K562 (cell line): ENCODE measurements around the gene ARHGAP22. TPM values are rescaled to one million over a fixed set of nuclear protein-coding genes. Genes with fewer than 3 reads are reported as not detected.

ENCODE experiments used
- ATAC-seq: fragments of 200-7000 bp; cut with Tn5 transposase; 3 replicates; pipeline ENCODE4 v1.9.1; 2020; ENCODE audit warnings: moderate library complexity
- BruUV-seq: library from RNA; stranded (reverse); fragments of 400-500 nt; replicated peaks from 2 replicates; lab custom pipeline; 2021; lab: Mats Ljungman, UMichigan
- CTCF ChIA-PET: fragments of 300-600 bp; formaldehyde crosslinking; extraction: SDS; loops from one replicate; lab custom pipeline; 2021; ENCODE audit warnings: low intra/inter-chr PET ratio; lab: Yijun Ruan, JAX
- POLR2A ChIA-PET: fragments of 300-600, 350-650 bp; sonication (Branson Sonifier 250); formaldehyde crosslinking; extraction: SDS; loops from one replicate; lab custom pipeline; 2021; ENCODE audit warnings: antibody characterized with exemption, inconsistent platforms; lab: Yijun Ruan, JAX
- DNase-seq, 4 experiments: peaks; one replicate each; pipeline versions ENCODE4 v3.0.0 to v3.0.0-alpha.2; 2011 to 2018; ENCODE audit warnings: low spot score in 3 of 4, mixed read lengths in 3 of 4; ENCODE audit errors: extremely low read depth in 1 of 4
- FAIRE-seq: peaks from 2 replicates; lab custom pipeline; 2011; peaks lifted over from hg19 to GRCh38; lab: Jason Lieb, UNC
- H2AFZ ChIP-seq: 2 replicates; pipeline ENCODE4 v1.6.0; 2011; ENCODE audit warnings: low read depth, low read length, control low read depth, inconsistent platforms
- H3K27ac ChIP-seq: fragments of 200-600 bp; 3 replicates; pipeline ENCODE4 v1.8.0; 2011; ENCODE audit warnings: low read depth, mild to moderate bottlenecking, control low read depth, inconsistent platforms, low read length, moderate library complexity, mixed read lengths; ENCODE audit errors: extremely low read depth
- H3K27me3 ChIP-seq, 2 experiments: fragments of 300-600 bp in 1 of 2; 2 replicates in 1 of 2; 3 replicates in 1 of 2; pipeline versions ENCODE4 v1.6.0 to v1.8.0; 2011; ENCODE audit warnings: inconsistent platforms in 2 of 2, low read length in 2 of 2, mild to moderate bottlenecking in 1 of 2, mixed read lengths in 1 of 2, moderate library complexity in 1 of 2; ENCODE audit not compliant: control insufficient read depth in 2 of 2, insufficient read depth in 2 of 2
- H3K36me3 ChIP-seq: fragments of 300-600 bp; 3 replicates; pipeline ENCODE4 v1.8.0; 2011; ENCODE audit warnings: mild to moderate bottlenecking, low read length, inconsistent platforms; ENCODE audit not compliant: control insufficient read depth, insufficient read depth
- H3K4me1 ChIP-seq, 2 experiments: fragments of 200-600 bp in 1 of 2; replicated peaks in 1 of 2; 2 replicates in 1 of 2; 3 replicates in 1 of 2; pipeline versions ENCODE4 v1.5.1 to v1.8.0; 2011; ENCODE audit warnings: inconsistent platforms in 2 of 2, low read length in 2 of 2, mild to moderate bottlenecking in 1 of 2, mixed read lengths in 1 of 2, moderate library complexity in 1 of 2; ENCODE audit not compliant: control insufficient read depth in 2 of 2, insufficient read depth in 2 of 2
- H3K4me2 ChIP-seq: 2 replicates; pipeline ENCODE4 v1.6.1; 2011; ENCODE audit warnings: low read length, control low read depth, inconsistent platforms, mixed read lengths; ENCODE audit not compliant: insufficient read depth
- H3K4me3 ChIP-seq: fragments of 200-600 bp; sonication (generic), shearing (Covaris generic); 2 replicates; pipeline ENCODE4 v1.5.1; 2016; ENCODE audit warnings: control low read depth, inconsistent platforms
- H3K79me2 ChIP-seq: fragments of 200-600 bp; 3 replicates; pipeline ENCODE4 v1.8.0; 2011; ENCODE audit warnings: low read length, inconsistent platforms; ENCODE audit not compliant: control insufficient read depth, insufficient read depth
- H3K9ac ChIP-seq, 2 experiments: 2 replicates each; pipeline versions ENCODE4 v1.6.0 to v1.6.1; 2011; ENCODE audit warnings: low read depth in 2 of 2, low read length in 2 of 2, control low read depth in 1 of 2, inconsistent platforms in 1 of 2, mild to moderate bottlenecking in 1 of 2, mixed read lengths in 1 of 2; ENCODE audit not compliant: insufficient read depth in 1 of 2
- H3K9me1 ChIP-seq: one replicate; pipeline ENCODE4 v1.6.0; 2011; ENCODE audit warnings: inconsistent platforms, mild to moderate bottlenecking, low read length, moderate library complexity; ENCODE audit not compliant: control insufficient read depth, insufficient read depth
- H3K9me3 ChIP-seq: replicated peaks from 2 replicates; pipeline ENCODE4 v1.5.1; 2011; ENCODE audit warnings: low read depth, low read length, inconsistent platforms; ENCODE audit not compliant: control insufficient read depth, insufficient read depth
- H4K20me1 ChIP-seq: replicated peaks from 2 replicates; pipeline ENCODE4 v1.6.1; 2011; ENCODE audit warnings: low read length, inconsistent platforms, mixed read lengths; ENCODE audit not compliant: control insufficient read depth, insufficient read depth
- ARID2 ChIP-seq: fragments of 450-650 bp; IDR thresholded peaks from 2 replicates; pipeline ENCODE4 v1.6.1; 2017; ENCODE audit warnings: antibody characterized with exemption, mild to moderate bottlenecking
- CGGBP1 ChIP-seq: fragments of 250-450 bp; sonication (Bioruptor Pico); IDR thresholded peaks from 2 replicates; pipeline ENCODE4 v1.9.0; 2021; ENCODE audit warnings: mild to moderate bottlenecking
- DACH1 ChIP-seq: fragments of 450-650 bp; IDR thresholded peaks from 2 replicates; pipeline ENCODE4 v1.6.1; 2018; ENCODE audit not compliant: partially characterized antibody
- FIP1L1 ChIP-seq: fragments of 200-400 bp; formaldehyde crosslinking; IDR thresholded peaks from 2 replicates; pipeline ENCODE4 v1.6.1; 2018; ENCODE audit warnings: mild to moderate bottlenecking, low read depth, low read length; ENCODE audit not compliant: poor library complexity, severe bottlenecking
- KAT8 ChIP-seq: fragments of 450-650 bp; IDR thresholded peaks from 2 replicates; pipeline ENCODE4 v1.6.1; 2016; ENCODE audit warnings: low read depth, mild to moderate bottlenecking
- LCOR ChIP-seq: sonication (generic); formaldehyde crosslinking; IDR thresholded peaks from 2 replicates; pipeline ENCODE4 v1.8.0; 2022; ENCODE audit warnings: mild to moderate bottlenecking, missing genetic modification reagents
- MECOM ChIP-seq: fragments of 250-450 bp; sonication (Bioruptor Pico); IDR thresholded peaks from 2 replicates; pipeline ENCODE4 v1.8.0; 2022; ENCODE audit warnings: inconsistent platforms
- PHB ChIP-seq: fragments of 250-450 bp; sonication (Bioruptor Pico); IDR thresholded peaks from 2 replicates; pipeline ENCODE4 v1.5.0; 2021
- PHF8 ChIP-seq: fragments of 200-600 bp; sonication (generic); IDR thresholded peaks from 2 replicates; pipeline ENCODE4 v1.6.1; 2012; ENCODE audit warnings: mixed run types, mild to moderate bottlenecking, inconsistent platforms, low read length, moderate library complexity, borderline replicate concordance
- PTTG1 ChIP-seq: fragments of 450-650 bp; IDR thresholded peaks from 2 replicates; pipeline ENCODE4 v1.6.1; 2016; ENCODE audit warnings: low read depth, mild to moderate bottlenecking, missing genetic modification characterization, missing compliant biosample characterization
- RBM39 ChIP-seq: fragments of 200-400 bp; formaldehyde crosslinking; optimal IDR thresholded peaks from 2 replicates; pipeline ENCODE3; 2018; ENCODE audit warnings: low read depth, low read length
- RNF2 ChIP-seq: sonication (generic); IDR thresholded peaks from 2 replicates; pipeline ENCODE4 v1.6.1; 2016
- SRSF3 ChIP-seq: fragments of 200-400 bp; formaldehyde crosslinking; IDR thresholded peaks from 2 replicates; pipeline ENCODE4 v1.6.1; 2016; ENCODE audit warnings: mild to moderate bottlenecking, low read length, moderate library complexity; ENCODE audit not compliant: insufficient read depth
- WHSC1 ChIP-seq: IDR thresholded peaks from one replicate; pipeline ENCODE4 v1.6.1; 2012; ENCODE audit warnings: low read length, control low read depth, inconsistent platforms
- ZBED1 ChIP-seq: IDR thresholded peaks from 2 replicates; pipeline ENCODE4 v1.6.1; 2014
- ZBTB12 ChIP-seq: fragments of 250-450 bp; sonication (Bioruptor Pico); IDR thresholded peaks from 2 replicates; pipeline ENCODE4 v1.4.0; 2020
- ZFPM2 ChIP-seq: fragments of 250-450 bp; sonication (Bioruptor Pico); IDR thresholded peaks from 2 replicates; pipeline ENCODE4 v1.5.1; 2022; ENCODE audit warnings: mild to moderate bottlenecking
- ZNF217 ChIP-seq: sonication (generic); formaldehyde crosslinking; IDR thresholded peaks from 2 replicates; pipeline ENCODE4 v1.8.0; 2022; ENCODE audit warnings: mild to moderate bottlenecking, missing genetic modification reagents
- ZNF695 ChIP-seq: fragments of 450-650 bp; formaldehyde crosslinking; IDR thresholded peaks from 2 replicates; pipeline ENCODE4 v1.4.0; 2020; ENCODE audit warnings: mild to moderate bottlenecking, moderate library complexity
- ZNF778 ChIP-seq: fragments of 450-650 bp; formaldehyde crosslinking; IDR thresholded peaks from 2 replicates; pipeline ENCODE4 v1.4.0; 2020; ENCODE audit warnings: mild to moderate bottlenecking, moderate library complexity
- ZNF780A ChIP-seq: fragments of 250-450 bp; sonication (Bioruptor Pico); IDR thresholded peaks from 2 replicates; pipeline ENCODE4 v1.5.0; 2021; ENCODE audit warnings: mild to moderate bottlenecking
- WGBS: fragments of 100-300 bp; shearing (Covaris generic); methylation state at CpG from one replicate; pipeline ENCODE4 v1.1.6; 2016; ENCODE audit warnings: low coverage, mixed read lengths; ENCODE audit not compliant: insufficient coverage; ENCODE audit errors: missing lambda C conversion rate; 5-methylcytosine and 5-hydroxymethylcytosine counted together
- in situ Hi-C: fragments of 300-500 bp; cut with MboI; formaldehyde crosslinking; loops from 4 replicates; pipeline ENCODE4 v1.15.0; 2018; ENCODE audit warnings: inconsistent platforms, mixed read lengths
- intact Hi-C: fragments of 100-400 bp; cut with micrococcal nuclease; formaldehyde crosslinking; loops from 2 replicates; pipeline ENCODE4 v1.14.2; 2022
- polyA plus RNA-seq, 8 experiments: library from polyadenylated mRNA; depleted of rRNA in 4 of 8; stranded (reverse) in 5 of 8; unstranded in 3 of 8; fragments of >200 nt; fragmentation: Nextera tagmentation in 2 of 8; fragmentation: Illumina TruSeq in 1 of 8; extraction: Ambion mirVana in 2 of 8; extraction: Trizol in 1 of 8; gene quantifications; 2 replicates each; pipeline versions ENCODE4 v1.2.1 to v1.2.3, GENCODE V29; 2011 to 2014; ENCODE audit warnings: inconsistent platforms in 1 of 8, missing spikeins in 1 of 8
- total RNA-seq, 7 experiments: library from RNA; depleted of rRNA in 6 of 7; stranded (reverse); fragments of >200 nt in 6 of 7; fragmentation: Illumina TruSeq in 2 of 7; extraction: Trizol in 2 of 7; gene quantifications; 2 replicates each; pipeline versions ENCODE4 v1.2.1 to v1.2.3, GENCODE V29; 2011 to 2021; ENCODE audit warnings: low replicate concordance in 1 of 7

Gene ARHGAP22
- total and polyA plus RNA-seq, 9 of the 15 experiments (the other 6 are each of a cell fraction or from before 2014, with no cell fraction given): 1.3 to 28.1 (median 12.7) TPM

GRCh38 chr10:48554246-48554645, 50.6 kb downstream of the ARHGAP22 start (continued):
- TF ChIP-seq CGGBP1 (CRISPR knock-in tag) (no peak), MECOM (CRISPR knock-in tag) (no peak), ARID2 (no peak), PHF8 (no peak), ZFPM2 (CRISPR knock-in tag) (no peak)

- Histone ChIP-seq H3K9me1 (no peaks in the 10 kb centered on the region), H3K27me3 (peaks cover 13 to 38% of the 10 kb centered on the region in 2 experiments), H4K20me1 (no peaks in the 10 kb centered on the region), H2AFZ (no peak overlapping the region), H3K4me1 (no peaks in the 10 kb centered on the region), H3K4me3 (no peak overlapping the region), H3K9ac (no peak overlapping the region), H3K9me3 (0 out of 2 replicates have a peak, but pooled peaks cover 4% of the 10 kb centered on the region), H3K4me2 (no peak overlapping the region), H3K36me3 (no peaks in the 10 kb centered on the region), H3K27ac (no peak overlapping the region), H3K79me2 (no peaks in the 10 kb centered on the region)
- intact Hi-C loops: loop anchor here (2.0 to 5.0 kb wide), 2 partner anchors 54 to 102 kb away; partner anchors contain the start of gene ARHGAP22
- ChIA-PET POLR2A (interaction anchor here (0.5 to 1.5 kb wide), 6 partner anchors 10 to 298 kb away, joined by 3 to 7 read pairs (median 4); no protein-coding TSS in a partner anchor), CTCF (interaction anchor here (4.0 kb wide), 1 partner anchor 103 kb away, joined by 46 read pairs; no protein-coding TSS in a partner anchor)
- FAIRE-seq (no peak), ATAC-seq (no peak), DNase-seq (no peak)
- TF ChIP-seq ZNF217: no peak
- no peak for TF ChIP-seq PTTG1 (tag)
- TF ChIP-seq DACH1: no peak
- TF ChIP-seq ZNF778: no peak
- no peak for TF ChIP-seq RBM39
- TF ChIP-seq KAT8: no peak
- TF ChIP-seq SRSF3: no peak
- no peak for TF ChIP-seq ZNF695 (CRISPR knock-in tag)
- no peak for TF ChIP-seq LCOR (CRISPR knock-in tag)
- TF ChIP-seq WHSC1: no peak
- no peak for TF ChIP-seq ZNF780A (CRISPR knock-in tag)
- TF ChIP-seq RNF2: no peak
- no peak for TF ChIP-seq ZBED1
- no peak for TF ChIP-seq FIP1L1
- TF ChIP-seq ZBTB12 (CRISPR knock-in tag): no peak
- no peak for TF ChIP-seq PHB (CRISPR knock-in tag)
- BruUV-seq: no TSS peak
- WGBS: 3% methylated on average over 13 of the region's 13 CpGs
- in situ Hi-C loops: loop anchor here (5.0 kb wide), 1 partner anchor 104 kb away; no protein-coding TSS in a partner anchor
These were observed 51.8 kb downstream of the ARHGAP22 start for GRCh38 chr10:48552946-48553564.
